Gastroesophageal sphincter (tissue), 3 donors: Measurements from ENCODE around the gene PPRC1.

Experiments used
- EP300 ChIP-seq: sonication (generic); formaldehyde crosslinking; IDR thresholded peaks from one replicate; pipeline ENCODE4 v1.6.1; 2017; ENCODE audit warnings: antibody characterized with exemption, mild to moderate bottlenecking
- POLR2A ChIP-seq, 2 donors: fragments of 450-650 bp; IDR thresholded peaks; one replicate each; pipeline ENCODE4 v1.6.1; 2017; ENCODE audit warnings: antibody characterized with exemption in 2 of 2, mild to moderate bottlenecking in 2 of 2, moderate library complexity in 1 of 2
- POLR2AphosphoS5 ChIP-seq: sonication (generic); formaldehyde crosslinking; IDR thresholded peaks from one replicate; pipeline ENCODE4 v1.6.1; 2017; ENCODE audit warnings: antibody characterized with exemption
- TF ChIP-seq, protein P1 (sequence below), 4 experiments: fragments of 200-600 bp in 2 of 4; fragments of 450-650 bp in 2 of 4; sonication (generic) in 1 of 4; IDR thresholded peaks; one replicate each; pipeline ENCODE4 v1.5.1; 2017 to 2019; ENCODE audit warnings: antibody characterized with exemption in 4 of 4, mild to moderate bottlenecking in 2 of 4, moderate library complexity in 2 of 4

- TF ChIP-seq, protein P1, sequence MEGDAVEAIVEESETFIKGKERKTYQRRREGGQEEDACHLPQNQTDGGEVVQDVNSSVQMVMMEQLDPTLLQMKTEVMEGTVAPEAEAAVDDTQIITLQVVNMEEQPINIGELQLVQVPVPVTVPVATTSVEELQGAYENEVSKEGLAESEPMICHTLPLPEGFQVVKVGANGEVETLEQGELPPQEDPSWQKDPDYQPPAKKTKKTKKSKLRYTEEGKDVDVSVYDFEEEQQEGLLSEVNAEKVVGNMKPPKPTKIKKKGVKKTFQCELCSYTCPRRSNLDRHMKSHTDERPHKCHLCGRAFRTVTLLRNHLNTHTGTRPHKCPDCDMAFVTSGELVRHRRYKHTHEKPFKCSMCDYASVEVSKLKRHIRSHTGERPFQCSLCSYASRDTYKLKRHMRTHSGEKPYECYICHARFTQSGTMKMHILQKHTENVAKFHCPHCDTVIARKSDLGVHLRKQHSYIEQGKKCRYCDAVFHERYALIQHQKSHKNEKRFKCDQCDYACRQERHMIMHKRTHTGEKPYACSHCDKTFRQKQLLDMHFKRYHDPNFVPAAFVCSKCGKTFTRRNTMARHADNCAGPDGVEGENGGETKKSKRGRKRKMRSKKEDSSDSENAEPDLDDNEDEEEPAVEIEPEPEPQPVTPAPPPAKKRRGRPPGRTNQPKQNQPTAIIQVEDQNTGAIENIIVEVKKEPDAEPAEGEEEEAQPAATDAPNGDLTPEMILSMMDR (IDR thresholded peaks at IDR 0.05) = no peak
- TF ChIP-seq EP300 (no peak), POLR2A (IDR thresholded peaks at IDR 0.05) (no peak), POLR2AphosphoS5 (no peak)
Observed at GRCh38 chr10:102148275-102148674, 15.4 kb downstream of the PPRC1 start.
